A549 (cell line): Measurements from ENCODE around the gene MUC20.

ENCODE experiments used
- POLR2A ChIP-seq: IDR thresholded peaks from 2 replicates; pipeline ENCODE4 v1.6.1; 2012; ENCODE audit warnings: mild to moderate bottlenecking, low read length
- RARB ChIP-seq: fragments of 250-450 bp; sonication (Bioruptor Pico); IDR thresholded peaks from 2 replicates; pipeline ENCODE4 v1.8.0; 2021; ENCODE audit warnings: mild to moderate bottlenecking, moderate library complexity
- SMC3 ChIP-seq: fragments of >200 bp; sonication (Bioruptor Twin); formaldehyde crosslinking; IDR thresholded peaks from 3 replicates; pipeline ENCODE4 v1.6.1; 2018; ENCODE audit warnings: inconsistent platforms
- TF ChIP-seq, protein P1 (sequence below): fragments of >200 bp; sonication (Bioruptor Twin); formaldehyde crosslinking; IDR thresholded peaks from 3 replicates; pipeline ENCODE4 v1.5.1; 2016
- TF ChIP-seq, protein P2 (sequence below): IDR thresholded peaks from 2 replicates; pipeline ENCODE4 v1.6.1; 2012

DNA sequence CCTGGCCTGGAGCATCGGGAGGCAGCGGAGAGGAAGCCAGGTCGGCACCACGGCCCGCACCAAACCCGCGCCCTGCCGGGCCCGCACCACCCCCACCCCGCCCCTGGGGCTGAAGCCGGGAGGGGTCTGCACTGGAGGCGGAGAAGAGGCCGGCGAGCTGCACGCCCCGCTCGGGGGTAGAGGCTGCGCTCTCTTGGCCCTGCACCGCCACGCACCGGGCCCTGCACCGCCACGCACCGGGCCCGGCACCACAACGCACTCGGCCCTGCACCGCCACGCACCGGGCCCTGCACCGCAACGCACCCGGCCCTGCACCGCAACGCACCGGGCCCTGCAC lies 41.4 kb downstream of the MUC20 start:
- TF ChIP-seq, protein P1, sequence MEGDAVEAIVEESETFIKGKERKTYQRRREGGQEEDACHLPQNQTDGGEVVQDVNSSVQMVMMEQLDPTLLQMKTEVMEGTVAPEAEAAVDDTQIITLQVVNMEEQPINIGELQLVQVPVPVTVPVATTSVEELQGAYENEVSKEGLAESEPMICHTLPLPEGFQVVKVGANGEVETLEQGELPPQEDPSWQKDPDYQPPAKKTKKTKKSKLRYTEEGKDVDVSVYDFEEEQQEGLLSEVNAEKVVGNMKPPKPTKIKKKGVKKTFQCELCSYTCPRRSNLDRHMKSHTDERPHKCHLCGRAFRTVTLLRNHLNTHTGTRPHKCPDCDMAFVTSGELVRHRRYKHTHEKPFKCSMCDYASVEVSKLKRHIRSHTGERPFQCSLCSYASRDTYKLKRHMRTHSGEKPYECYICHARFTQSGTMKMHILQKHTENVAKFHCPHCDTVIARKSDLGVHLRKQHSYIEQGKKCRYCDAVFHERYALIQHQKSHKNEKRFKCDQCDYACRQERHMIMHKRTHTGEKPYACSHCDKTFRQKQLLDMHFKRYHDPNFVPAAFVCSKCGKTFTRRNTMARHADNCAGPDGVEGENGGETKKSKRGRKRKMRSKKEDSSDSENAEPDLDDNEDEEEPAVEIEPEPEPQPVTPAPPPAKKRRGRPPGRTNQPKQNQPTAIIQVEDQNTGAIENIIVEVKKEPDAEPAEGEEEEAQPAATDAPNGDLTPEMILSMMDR, result no peak
- no peak for TF ChIP-seq SMC3
- no peak for TF ChIP-seq POLR2A
- TF ChIP-seq RARB (CRISPR knock-in tag), result no peak
- TF ChIP-seq, protein P2, sequence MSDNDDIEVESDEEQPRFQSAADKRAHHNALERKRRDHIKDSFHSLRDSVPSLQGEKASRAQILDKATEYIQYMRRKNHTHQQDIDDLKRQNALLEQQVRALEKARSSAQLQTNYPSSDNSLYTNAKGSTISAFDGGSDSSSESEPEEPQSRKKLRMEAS, result no peak
